ENCODE measurements around the gene CCNI. TPM values are rescaled to one million over a fixed set of nuclear protein-coding genes. Genes with fewer than 3 reads are reported as not detected.
A peak's percentile ranks its signal among the peaks of the same experiment; 100 is the strongest.

Gene CCNI
- total and polyA plus RNA-seq, 3 donors from 2014 or later, result 259 to 288 (median 261) TPM

DNA sequence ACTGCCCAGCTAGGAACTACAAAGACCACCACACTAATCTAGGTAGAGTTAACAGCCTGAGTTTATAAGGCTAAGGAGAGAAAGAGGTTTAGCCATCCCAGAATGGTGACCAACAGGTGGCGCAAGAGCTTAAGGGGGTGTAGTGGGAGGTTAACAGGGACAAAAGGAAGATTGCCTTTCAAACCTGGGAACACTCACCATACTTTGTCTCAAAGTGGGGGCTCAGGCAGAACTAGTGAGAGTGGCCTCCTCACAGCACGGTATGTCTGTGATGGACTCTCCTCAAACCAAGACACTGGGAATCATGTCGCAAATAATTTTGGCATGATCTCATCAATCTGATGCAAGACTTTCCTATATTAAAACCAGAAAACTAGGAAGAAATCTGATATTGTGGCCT, 23.4 kb downstream of the CCNI start:
- no peaks in the 10 kb centered on the region for H3K27me3 ChIP-seq
- no peak overlapping the region for H3K27ac ChIP-seq
- no peak for DNase-seq
- H3K4me3 ChIP-seq, result no peak overlapping the region
- H3K9me3 ChIP-seq, result no peaks in the 10 kb centered on the region
- TF ChIP-seq CTCF (IDR thresholded peaks at IDR 0.05) (peak in 1 of 3 experiments; percentile 28), POLR2A (IDR thresholded peaks at IDR 0.05) (no peak)
- H3K36me3 ChIP-seq (ENCODE audit: low read depth, missing control alignments), result no peaks in the 10 kb centered on the region
- no peaks in the 10 kb centered on the region for H3K4me1 ChIP-seq
- intact Hi-C loops (cut with DNase I; ENCODE audit: low total_unique reads), result no loop called here
- WGBS, 2 donors, result 92 to 94% methylated on average over 3 of the region's 3 CpGs

- Histone ChIP-seq H3K4me3 (no peak overlapping the region), H3K27me3 (no peaks in the 10 kb centered on the region), H3K9me3 (no peaks in the 10 kb centered on the region), H3K27ac (no peak overlapping the region), H3K4me1 (no peaks in the 10 kb centered on the region), H3K36me3 (ENCODE audit: low read depth, missing control alignments) (no peaks in the 10 kb centered on the region)
- WGBS, 2 donors, result 80 to 85% methylated on average over 3 of the region's 3 CpGs
- TF ChIP-seq CTCF (IDR thresholded peaks at IDR 0.05), result no peak
- no peak for TF ChIP-seq POLR2A (IDR thresholded peaks at IDR 0.05)
- DNase-seq, result no peak
- intact Hi-C loops (cut with DNase I; ENCODE audit: low total_unique reads), result no loop called here
These were observed 24.8 kb downstream of the CCNI start for GRCh38 chr4:77050962-77051361.

GRCh38 chr4:77047037-77047436, 28.8 kb downstream of the CCNI start:
- Histone ChIP-seq H3K27me3 (no peaks in the 10 kb centered on the region), H3K9me3 (no peaks in the 10 kb centered on the region)
- no peak for DNase-seq

GRCh38 chr4:77045490-77045889, 30.3 kb downstream of the CCNI start:
- Histone ChIP-seq H3K36me3 (ENCODE audit: low read depth, missing control alignments) (no peaks in the 10 kb centered on the region), H3K9me3 (no peaks in the 10 kb centered on the region), H3K27me3 (no peaks in the 10 kb centered on the region), H3K27ac (no peak overlapping the region), H3K4me1 (no peaks in the 10 kb centered on the region), H3K4me3 (no peak overlapping the region)
- TF ChIP-seq POLR2A (IDR thresholded peaks at IDR 0.05) (no peak), CTCF (IDR thresholded peaks at IDR 0.05) (peak in 1 of 3 experiments; percentile 24)
- 78 to 83% methylated on average over 4 of the region's 4 CpGs for WGBS, 2 donors
- intact Hi-C loops (cut with DNase I; ENCODE audit: low total_unique reads), result no loop called here
- DNase-seq, result no peak

More at GRCh38 chr4:77047037-77047436, 28.8 kb downstream of the CCNI start:
- no peaks in the 10 kb centered on the region for H3K4me1 ChIP-seq
- no peak overlapping the region for H3K4me3 ChIP-seq
- peak in 2 of 3 experiments; percentile 24 to 33 for TF ChIP-seq CTCF (IDR thresholded peaks at IDR 0.05)
- no peak for TF ChIP-seq POLR2A (IDR thresholded peaks at IDR 0.05)
- H3K27ac ChIP-seq, result no peak overlapping the region
- intact Hi-C loops (cut with DNase I; ENCODE audit: low total_unique reads), result no loop called here
- H3K36me3 ChIP-seq (ENCODE audit: low read depth, missing control alignments), result no peaks in the 10 kb centered on the region

- intact Hi-C loops (cut with DNase I; ENCODE audit: low total_unique reads), result no loop called here
- no peaks in the 10 kb centered on the region for H3K36me3 ChIP-seq (ENCODE audit: low read depth, missing control alignments)
- peak; percentile 31 to 60 (median 44) for TF ChIP-seq CTCF (IDR thresholded peaks at IDR 0.05)
- no peak for TF ChIP-seq POLR2A (IDR thresholded peaks at IDR 0.05)
- 57 to 70% methylated on average over 4 of the region's 4 CpGs for WGBS, 2 donors
- no peak for DNase-seq
- H3K27me3 ChIP-seq, result no peaks in the 10 kb centered on the region
- no peak overlapping the region for H3K27ac ChIP-seq
- no peak overlapping the region for H3K4me3 ChIP-seq
- no peaks in the 10 kb centered on the region for H3K4me1 ChIP-seq
- no peaks in the 10 kb centered on the region for H3K9me3 ChIP-seq
These were observed 31.2 kb downstream of the CCNI start for GRCh38 chr4:77044461-77045150.

Measured in testis (tissue), 3 donors.